HG03280 (cell line): ENCODE data around the gene FKBP15.
"Not testable (repeated sequence)": the region's sequence is repeated elsewhere in the genome, so short reads cannot be mapped to it uniquely, and the experiment has no call there.

Source experiments
- ATAC-seq: cut with Tn5 transposase; IDR thresholded peaks from one replicate; pipeline ENCODE4 v1.9.1; 2021; ENCODE audit warnings: mild to moderate bottlenecking, moderate library complexity; ENCODE audit not compliant: unreplicated experiment

Gene FKBP15

GRCh38 chr9:113151696-113152630 is 69.1 kb downstream of the FKBP15 start:
- no peak for ATAC-seq

GRCh38 chr9:113150670-113151611 is 70.1 kb downstream of the FKBP15 start, which contains the start of gene SLC31A2:
Gene SLC31A2 (plus strand): TSS chr9:113151007. CDS start chr9:113151075, 68 bp downstream.
- ATAC-seq: peak; percentile 98

GRCh38 chr9:113149561-113149960 is 71.5 kb downstream of the FKBP15 start:
- not testable (repeated sequence) for ATAC-seq

GRCh38 chr9:113148781-113149510 is 72.1 kb downstream of the FKBP15 start:
- ATAC-seq: no peak

GRCh38 chr9:113148372-113148705 is 72.7 kb downstream of the FKBP15 start:
- no peak for ATAC-seq

- no peak for ATAC-seq
Observed at GRCh38 chr9:113143432-113144227, 77.4 kb downstream of the FKBP15 start.

- not testable (repeated sequence) for ATAC-seq
Observed at GRCh38 chr9:113140896-113141295, 80.2 kb downstream of the FKBP15 start.

GRCh38 chr9:113139953-113140352 is 81.1 kb downstream of the FKBP15 start:
- no peak for ATAC-seq

GRCh38 chr9:113139225-113139829 is 81.8 kb downstream of the FKBP15 start:
- ATAC-seq: no peak

- no peak for ATAC-seq
Observed at GRCh38 chr9:113138760-113139159, 82.3 kb downstream of the FKBP15 start.

- no peak for ATAC-seq
Observed at GRCh38 chr9:113137196-113138168, 83.6 kb downstream of the FKBP15 start.

GRCh38 chr9:113131689-113132151 is 89.4 kb downstream of the FKBP15 start:
- no peak for ATAC-seq

GRCh38 chr9:113129884-113130283 is 91.2 kb downstream of the FKBP15 start:
- no peak for ATAC-seq

GRCh38 chr9:113129466-113129865 is 91.6 kb downstream of the FKBP15 start:
- ATAC-seq: no peak

GRCh38 chr9:113125386-113126035 is 95.6 kb downstream of the FKBP15 start:
- ATAC-seq: no peak

- ATAC-seq: not testable (repeated sequence)
Observed at GRCh38 chr9:113118829-113119228, 102.2 kb downstream of the FKBP15 start.
